Umbilical cord (tissue), 2 donors: ENCODE measurements around the gene DNASE1L1. TPM values are rescaled to one million over a fixed set of nuclear protein-coding genes. Genes with fewer than 3 reads are reported as not detected.
A peak's percentile ranks its signal among the peaks of the same experiment; 100 is the strongest.
"Not testable (repeated sequence)": the region's sequence is repeated elsewhere in the genome, so short reads cannot be mapped to it uniquely, and the experiment has no call there.

ENCODE experiments used
- DNase-seq: peaks from one replicate; pipeline ENCODE4 v3.0.0-alpha.2; 2015; ENCODE audit warnings: low spot score
- total RNA-seq: library from RNA; depleted of rRNA; stranded (reverse); fragments of >200 nt; gene quantifications from one replicate; pipeline ENCODE4 v1.2.3, GENCODE V29; 2014; ENCODE audit warnings: low replicate concordance; ENCODE audit not compliant: insufficient read depth

Gene DNASE1L1
- total RNA-seq, 1 donor from 2014 or later, result 27.7 TPM

GRCh38 chrX:154403858-154404257, 5.2 kb downstream of the DNASE1L1 start:
- DNase-seq, result no peak

- no peak for DNase-seq
Observed at GRCh38 chrX:154403192-154403591, 5.9 kb downstream of the DNASE1L1 start.

- DNase-seq, result no peak
Observed at GRCh38 chrX:154402622-154403127, 6.4 kb downstream of the DNASE1L1 start.

GRCh38 chrX:154401918-154402621, 7.0 kb downstream of the DNASE1L1 start:
- DNase-seq, result no peak

- no peak for DNase-seq
Observed at GRCh38 chrX:154401045-154401799, 7.8 kb downstream of the DNASE1L1 start.

GRCh38 chrX:154400369-154400817, 8.7 kb downstream of the DNASE1L1 start:
- DNase-seq, result not testable (repeated sequence)

- no peak for DNase-seq
Observed at GRCh38 chrX:154399527-154400368, 9.3 kb downstream of the DNASE1L1 start.

- DNase-seq, result peak; percentile 83
Observed at GRCh38 chrX:154398668-154399526, 10.2 kb downstream of the DNASE1L1 start.

- peak; percentile 96 for DNase-seq
Observed at GRCh38 chrX:154397888-154398667, 11.0 kb downstream of the DNASE1L1 start, which contains the start of gene RPL10. Gene RPL10 (plus strand): TSS chrX:154398377. CDS start chrX:154398520, 143 bp downstream.

GRCh38 chrX:154396973-154397887, 11.8 kb downstream of the DNASE1L1 start:
- peak; percentile 77 for DNase-seq

- DNase-seq, result not testable (repeated sequence)
Observed at GRCh38 chrX:154396363-154396762, 12.7 kb downstream of the DNASE1L1 start.

- not testable (repeated sequence) for DNase-seq
Observed at GRCh38 chrX:154389812-154390747, 19.0 kb downstream of the DNASE1L1 start.

GRCh38 chrX:154388649-154389048, 20.4 kb downstream of the DNASE1L1 start:
- not testable (repeated sequence) for DNase-seq

- DNase-seq, result not testable (repeated sequence)
Observed at GRCh38 chrX:154388094-154388493, 21.0 kb downstream of the DNASE1L1 start.

GRCh38 chrX:154384284-154384892, 24.7 kb downstream of the DNASE1L1 start:
- DNase-seq, result peak; percentile 41

- no peak for DNase-seq
Observed at GRCh38 chrX:154383359-154384283, 25.4 kb downstream of the DNASE1L1 start.
